Endothelial cell of umbilical vein (primary cell): ENCODE data around the gene CDK6. TPM values are rescaled to one million over a fixed set of nuclear protein-coding genes. Genes with fewer than 3 reads are reported as not detected.

ENCODE experiments used
- BruUV-seq: library from RNA; stranded (reverse); fragments of 400-500 nt; replicated peaks from 2 replicates; lab custom pipeline; 2021; lab: Mats Ljungman, UMichigan
- CTCF ChIA-PET: fragments of 300-600, 350-600 bp; sonication (Branson Sonifier 250); formaldehyde crosslinking; loops from one replicate; lab custom pipeline; 2021; ENCODE audit warnings: antibody characterized with exemption, inconsistent platforms; lab: Charles Lee
- POLR2A ChIA-PET: fragments of 300-600, 350-600 bp; sonication (Branson Sonifier 250); formaldehyde crosslinking; loops from one replicate; lab custom pipeline; 2021; ENCODE audit warnings: antibody characterized with exemption, inconsistent platforms; lab: Charles Lee
- DNase-seq: peaks from one replicate; pipeline ENCODE4 v3.0.0-alpha.2; 2011; ENCODE audit warnings: low read depth, low spot score
- FAIRE-seq: peaks from 2 replicates; lab custom pipeline; 2011; peaks lifted over from hg19 to GRCh38; lab: Jason Lieb, UNC
- H2AFZ ChIP-seq: 2 replicates; pipeline ENCODE4 v1.6.0; 2012; ENCODE audit warnings: low read depth, low read length, control low read depth, inconsistent platforms
- H3K27ac ChIP-seq: 2 replicates; pipeline ENCODE4 v1.5.1; 2011; ENCODE audit warnings: low read depth, mild to moderate bottlenecking, control low read depth, low read length, moderate library complexity; ENCODE audit not compliant: insufficient read depth
- H3K27me3 ChIP-seq, 2 experiments: 2 replicates each; pipeline versions ENCODE4 v1.6.0 to v1.6.1; 2011; ENCODE audit warnings: low read length in 2 of 2, mixed read lengths in 1 of 2; ENCODE audit not compliant: control insufficient read depth in 2 of 2, insufficient read depth in 2 of 2
- H3K36me3 ChIP-seq, 2 experiments: 2 replicates in 1 of 2; 3 replicates in 1 of 2; pipeline ENCODE4 v1.5.1; 2011; ENCODE audit warnings: low read length in 2 of 2, mild to moderate bottlenecking in 1 of 2, moderate library complexity in 1 of 2; ENCODE audit not compliant: control insufficient read depth in 2 of 2, insufficient read depth in 2 of 2; ENCODE audit errors: extremely low read depth in 1 of 2
- H3K4me1 ChIP-seq: 3 replicates; pipeline ENCODE4 v1.5.1; 2011; ENCODE audit warnings: mild to moderate bottlenecking, low read length; ENCODE audit not compliant: control insufficient read depth, insufficient read depth; ENCODE audit errors: extremely low read depth
- H3K4me2 ChIP-seq: 2 replicates; pipeline ENCODE4 v1.6.1; 2011; ENCODE audit warnings: low read length, control low read depth, mixed read lengths; ENCODE audit not compliant: insufficient read depth
- H3K4me3 ChIP-seq, 3 experiments: fragments of 200-600 bp in 1 of 3; sonication (generic), shearing (Covaris generic) in 1 of 3; replicated peaks in 1 of 3; 2 replicates each; pipeline ENCODE4 v1.5.1; 2011 to 2016; ENCODE audit warnings: control low read depth in 3 of 3, low read length in 3 of 3, mild to moderate bottlenecking in 2 of 3, inconsistent platforms in 1 of 3, low read depth in 1 of 3, moderate library complexity in 1 of 3; ENCODE audit not compliant: insufficient read depth in 1 of 3
- H3K79me2 ChIP-seq: 2 replicates; pipeline ENCODE4 v1.6.0; 2012; ENCODE audit warnings: low read length, inconsistent platforms; ENCODE audit not compliant: control insufficient read depth, insufficient read depth
- H3K9ac ChIP-seq: replicated peaks from 2 replicates; pipeline ENCODE3; 2011; ENCODE audit warnings: low read length, control low read depth; ENCODE audit not compliant: insufficient read depth; ENCODE audit errors: extremely low read depth
- H3K9me1 ChIP-seq: replicated peaks from 3 replicates; pipeline ENCODE4 v1.6.0; 2011; ENCODE audit warnings: mild to moderate bottlenecking, low read length; ENCODE audit not compliant: control insufficient read depth, insufficient read depth; ENCODE audit errors: extremely low read depth
- H3K9me3 ChIP-seq: replicated peaks from 2 replicates; pipeline ENCODE4 v1.5.1; 2012; ENCODE audit warnings: low read length, inconsistent platforms; ENCODE audit not compliant: control insufficient read depth, insufficient read depth
- H4K20me1 ChIP-seq: replicated peaks from 2 replicates; pipeline ENCODE3; 2011; ENCODE audit warnings: mild to moderate bottlenecking, low read length; ENCODE audit not compliant: control insufficient read depth, insufficient read depth; ENCODE audit errors: extremely low read depth
- CTCF ChIP-seq, 2 donors: IDR thresholded peaks; 1 replicate in 1 of 2; 2 replicates in 1 of 2; pipeline ENCODE4 v1.5.1; 2011; ENCODE audit warnings: low read length in 2 of 2, mild to moderate bottlenecking in 2 of 2, moderate library complexity in 2 of 2, control low read depth in 1 of 2, inconsistent platforms in 1 of 2, low read depth in 1 of 2; ENCODE audit not compliant: insufficient read depth in 1 of 2; ENCODE audit errors: extremely low read depth in 1 of 2
- EZH2 ChIP-seq: IDR thresholded peaks from 2 replicates; pipeline ENCODE4 v1.6.1; 2012; ENCODE audit warnings: borderline replicate concordance, low read depth, mild to moderate bottlenecking, moderate library complexity, low read length, inconsistent platforms; ENCODE audit not compliant: severe bottlenecking
- FOS ChIP-seq: IDR thresholded peaks from 2 replicates; pipeline ENCODE4 v1.6.1; 2011; ENCODE audit warnings: mild to moderate bottlenecking, low read length, moderate library complexity, borderline replicate concordance; ENCODE audit not compliant: insufficient read depth
- GATA2 ChIP-seq: IDR thresholded peaks from 2 replicates; pipeline ENCODE4 v1.7.0; 2011; ENCODE audit warnings: low read depth, mild to moderate bottlenecking, moderate library complexity, mixed read lengths, low read length; ENCODE audit not compliant: insufficient read length, insufficient read depth
- JUN ChIP-seq: IDR thresholded peaks from 2 replicates; pipeline ENCODE4 v1.6.1; 2011; ENCODE audit warnings: borderline replicate concordance, low read depth; ENCODE audit not compliant: insufficient read length, insufficient read depth
- MAX ChIP-seq: IDR thresholded peaks from 2 replicates; pipeline ENCODE4 v1.6.1; 2011; ENCODE audit not compliant: insufficient read depth, insufficient read length
- MYC ChIP-seq: IDR thresholded peaks from one replicate; pipeline ENCODE4 v1.6.1; 2011; ENCODE audit warnings: mild to moderate bottlenecking, low read depth, low read length
- POLR2A ChIP-seq: IDR thresholded peaks from 2 replicates; pipeline ENCODE4 v1.6.1; 2012; ENCODE audit warnings: low read depth, mild to moderate bottlenecking, control low read depth, low read length
- POLR2AphosphoS5 ChIP-seq: IDR thresholded peaks from 2 replicates; pipeline ENCODE4 v1.6.1; 2012; ENCODE audit warnings: low read depth, mild to moderate bottlenecking, control low read depth, low read length, moderate library complexity; ENCODE audit not compliant: insufficient read depth
- dilution Hi-C: fragments of 300-500 bp; cut with MboI; formaldehyde crosslinking; loops from one replicate; pipeline ENCODE4 v1.15.0; 2019; ENCODE audit warnings: low sequenced_read_pairs; ENCODE audit not compliant: extremely low pct_ligation_motif_present
- intact Hi-C: fragments of 100-400 bp; cut with micrococcal nuclease; formaldehyde crosslinking; loops from one replicate; pipeline ENCODE4 v1.10.0; 2022
- polyA plus RNA-seq, 4 experiments: library from polyadenylated mRNA; depleted of rRNA in 3 of 4; stranded (reverse) in 3 of 4; unstranded in 1 of 4; fragments of >200 nt; gene quantifications; 2 replicates each; pipeline versions ENCODE4 v1.2.1 to v1.2.3, GENCODE V29; 2011 to 2012; ENCODE audit warnings: missing spikeins in 1 of 4
- total RNA-seq: library from RNA; stranded (reverse); gene quantifications from 2 replicates; pipeline ENCODE4 v1.2.3, GENCODE V29; 2021

The CDK6 gene
- total and polyA plus RNA-seq, 2 donors (not counting 3 experiments of a cell fraction or from before 2014, with no cell fraction given) = 6.0 to 28.2 TPM

GRCh38 chr7:92633211-92633906 lies 203.0 kb downstream of the CDK6 start:
- Histone ChIP-seq H3K4me1 (peaks cover 57% of the 10 kb centered on the region), H3K27ac (peak overlapping the region; percentile 99), H3K9me1 (no peaks in the 10 kb centered on the region), H3K4me2 (peak overlapping the region; percentile 76), H4K20me1 (no peaks in the 10 kb centered on the region), H3K9me3 (no peaks in the 10 kb centered on the region), H3K36me3 (no peaks in the 10 kb centered on the region), H2AFZ (no peak overlapping the region), H3K79me2 (peaks cover 2% of the 10 kb centered on the region), H3K27me3 (no peaks in the 10 kb centered on the region), H3K9ac (peak overlapping the region; percentile 85), H3K4me3 (peak overlapping the region in 1 of 3 experiments; percentile 31)
- dilution Hi-C loops (no loop called here), intact Hi-C loops (loop anchor here (1.0 to 10.0 kb wide), 11 partner anchors 8 to 1549 kb away; partner anchors contain the start of genes FAM133B and SAMD9L)
- peak; percentile 89 for FAIRE-seq
- POLR2A ChIA-PET = interaction anchor here (0.6 to 1.3 kb wide), 7 partner anchors 11 to 672 kb away, joined by 3 to 6 read pairs (median 3); partner anchors contain the start of gene RBM48
- CTCF ChIA-PET = interaction anchor here (0.6 to 3.3 kb wide), 15 partner anchors 11 to 1728 kb away, joined by 3 to 28 read pairs (median 4); no protein-coding TSS in a partner anchor
- TF ChIP-seq CTCF (IDR thresholded peaks at IDR 0.05; ENCODE audit: extremely low read depth in 1 of 2, insufficient read depth in 1 of 2, low read depth in 1 of 2, low read length in 2 of 2) (no peak), GATA2 (peak; percentile 84), MYC (no peak), POLR2A (peak; percentile 27), FOS (peak; percentile 97), JUN (peak; percentile 100), EZH2 (no peak), MAX (peak; percentile 62), POLR2AphosphoS5 (peak; percentile 66)
- DNase-seq = peak; percentile 98
- no TSS peak for BruUV-seq
